ENCODE results near the gene KIF19.

DNA sequence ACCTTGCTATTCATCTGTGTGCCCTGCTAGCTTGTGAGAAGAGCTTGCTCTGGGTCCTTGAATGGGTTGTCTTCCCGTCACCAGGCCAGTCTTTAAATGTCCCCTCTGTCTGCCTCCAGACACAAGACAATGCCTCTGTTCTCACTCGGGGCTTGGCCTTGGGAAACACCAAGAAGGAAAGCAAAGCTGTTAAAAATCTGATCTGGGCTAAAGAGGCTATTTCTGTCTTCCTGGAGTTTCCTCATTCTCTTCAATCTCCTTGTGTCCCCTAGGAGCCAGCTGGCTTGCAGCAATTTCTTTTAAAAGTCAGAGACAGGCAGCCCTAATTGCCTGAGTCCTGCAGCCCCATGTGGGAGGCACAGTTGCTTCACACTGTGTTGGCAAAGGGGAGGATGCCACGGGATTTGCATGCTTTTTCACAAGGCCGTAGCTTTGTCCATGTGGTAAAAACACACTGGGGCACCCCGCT, 49.5 kb upstream of the KIF19 start:
- TF ChIP-seq, protein P1, sequence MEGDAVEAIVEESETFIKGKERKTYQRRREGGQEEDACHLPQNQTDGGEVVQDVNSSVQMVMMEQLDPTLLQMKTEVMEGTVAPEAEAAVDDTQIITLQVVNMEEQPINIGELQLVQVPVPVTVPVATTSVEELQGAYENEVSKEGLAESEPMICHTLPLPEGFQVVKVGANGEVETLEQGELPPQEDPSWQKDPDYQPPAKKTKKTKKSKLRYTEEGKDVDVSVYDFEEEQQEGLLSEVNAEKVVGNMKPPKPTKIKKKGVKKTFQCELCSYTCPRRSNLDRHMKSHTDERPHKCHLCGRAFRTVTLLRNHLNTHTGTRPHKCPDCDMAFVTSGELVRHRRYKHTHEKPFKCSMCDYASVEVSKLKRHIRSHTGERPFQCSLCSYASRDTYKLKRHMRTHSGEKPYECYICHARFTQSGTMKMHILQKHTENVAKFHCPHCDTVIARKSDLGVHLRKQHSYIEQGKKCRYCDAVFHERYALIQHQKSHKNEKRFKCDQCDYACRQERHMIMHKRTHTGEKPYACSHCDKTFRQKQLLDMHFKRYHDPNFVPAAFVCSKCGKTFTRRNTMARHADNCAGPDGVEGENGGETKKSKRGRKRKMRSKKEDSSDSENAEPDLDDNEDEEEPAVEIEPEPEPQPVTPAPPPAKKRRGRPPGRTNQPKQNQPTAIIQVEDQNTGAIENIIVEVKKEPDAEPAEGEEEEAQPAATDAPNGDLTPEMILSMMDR (IDR thresholded peaks at IDR 0.05), result no peak
- TF ChIP-seq POLR2A (IDR thresholded peaks at IDR 0.05), result no peak
